Measurements from ENCODE around the gene LHPP.

GRCh38 chr10:124624006-124624405 lies 162.4 kb downstream of the LHPP start:
- TF ChIP-seq CTCF (IDR thresholded peaks at IDR 0.05) (no peak), POLR2A (IDR thresholded peaks at IDR 0.05) (no peak)
